Peyer's patch (tissue), 4 donors: ENCODE data around the gene ITGA11.

Experiments
- POLR2A ChIP-seq, 2 donors: fragments of 450-650 bp; IDR thresholded peaks; one replicate each; pipeline ENCODE4 v1.5.1; 2017; ENCODE audit warnings: antibody characterized with exemption in 2 of 2, mild to moderate bottlenecking in 2 of 2, moderate library complexity in 2 of 2
- TF ChIP-seq, protein P1 (sequence below), 6 experiments: fragments of 450-650 bp in 4 of 6; fragments of 200-600 bp in 2 of 6; sonication (generic) in 1 of 6; IDR thresholded peaks; one replicate each; pipeline ENCODE4 v1.5.1; 2017 to 2019; ENCODE audit warnings: antibody characterized with exemption in 6 of 6, mild to moderate bottlenecking in 3 of 6, moderate library complexity in 1 of 6

DNA sequence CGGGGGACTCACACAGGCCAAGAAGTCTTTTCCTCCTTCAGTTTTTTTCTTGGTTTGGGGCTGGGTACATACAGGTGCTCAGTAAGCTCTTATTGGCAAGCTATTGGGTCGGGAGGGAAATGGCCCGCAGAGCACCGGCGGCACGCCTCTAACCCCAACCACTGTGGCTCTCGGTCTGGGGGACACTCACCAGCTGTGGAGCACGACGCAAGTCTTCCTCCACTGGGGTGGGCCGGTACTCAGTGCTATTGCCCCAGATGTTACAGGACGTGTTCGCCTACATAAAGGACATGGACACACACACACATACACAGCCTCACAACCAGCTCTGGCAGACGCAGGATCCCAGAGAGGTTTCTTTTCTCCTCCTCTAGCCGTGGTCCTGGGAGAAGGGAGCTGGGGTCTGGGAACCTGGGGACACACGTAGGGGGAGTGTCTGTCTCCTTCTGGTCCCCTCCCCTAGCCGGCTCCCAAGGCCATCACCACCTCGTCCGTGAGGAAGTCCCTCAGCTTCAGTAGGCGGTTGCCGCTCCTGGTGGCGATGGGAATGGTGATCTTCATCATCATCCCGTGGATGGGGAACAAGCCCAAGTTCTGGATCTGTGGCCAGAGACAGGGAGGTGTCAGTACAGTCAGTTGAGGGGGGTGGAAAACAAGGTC lies 121.0 kb downstream of the ITGA11 start:
- no peak for TF ChIP-seq POLR2A (IDR thresholded peaks at IDR 0.05)
- TF ChIP-seq, protein P1, sequence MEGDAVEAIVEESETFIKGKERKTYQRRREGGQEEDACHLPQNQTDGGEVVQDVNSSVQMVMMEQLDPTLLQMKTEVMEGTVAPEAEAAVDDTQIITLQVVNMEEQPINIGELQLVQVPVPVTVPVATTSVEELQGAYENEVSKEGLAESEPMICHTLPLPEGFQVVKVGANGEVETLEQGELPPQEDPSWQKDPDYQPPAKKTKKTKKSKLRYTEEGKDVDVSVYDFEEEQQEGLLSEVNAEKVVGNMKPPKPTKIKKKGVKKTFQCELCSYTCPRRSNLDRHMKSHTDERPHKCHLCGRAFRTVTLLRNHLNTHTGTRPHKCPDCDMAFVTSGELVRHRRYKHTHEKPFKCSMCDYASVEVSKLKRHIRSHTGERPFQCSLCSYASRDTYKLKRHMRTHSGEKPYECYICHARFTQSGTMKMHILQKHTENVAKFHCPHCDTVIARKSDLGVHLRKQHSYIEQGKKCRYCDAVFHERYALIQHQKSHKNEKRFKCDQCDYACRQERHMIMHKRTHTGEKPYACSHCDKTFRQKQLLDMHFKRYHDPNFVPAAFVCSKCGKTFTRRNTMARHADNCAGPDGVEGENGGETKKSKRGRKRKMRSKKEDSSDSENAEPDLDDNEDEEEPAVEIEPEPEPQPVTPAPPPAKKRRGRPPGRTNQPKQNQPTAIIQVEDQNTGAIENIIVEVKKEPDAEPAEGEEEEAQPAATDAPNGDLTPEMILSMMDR (IDR thresholded peaks at IDR 0.05): no peak
